SK-N-SH (cell line): ENCODE data around the gene STX18. TPM values are rescaled to one million over a fixed set of nuclear protein-coding genes. Genes with fewer than 3 reads are reported as not detected.

Source experiments
- CTCF ChIA-PET: fragments of 300-600, 350-600 bp; formaldehyde crosslinking; extraction: SDS; loops from one replicate; lab custom pipeline; 2021; lab: Yijun Ruan, JAX
- POLR2A ChIA-PET: fragments of 350-600 bp; sonication (Branson Sonifier 250); formaldehyde crosslinking; extraction: SDS; loops from one replicate; lab custom pipeline; 2020; ENCODE audit warnings: antibody characterized with exemption, inconsistent platforms; lab: Yijun Ruan, JAX
- DNase-seq: peaks from one replicate; pipeline ENCODE4 v3.0.0; 2012
- H2AFZ ChIP-seq: fragments of 200-600 bp; sonication (generic); 2 replicates; pipeline ENCODE4 v1.8.1; 2016; ENCODE audit warnings: antibody characterized with exemption, mild to moderate bottlenecking, low read depth
- H3F3A ChIP-seq: fragments of 200-600 bp; sonication (generic); replicated peaks from 2 replicates; pipeline ENCODE3; 2016; ENCODE audit warnings: antibody characterized with exemption, mild to moderate bottlenecking; ENCODE audit not compliant: insufficient read depth
- H3K27ac ChIP-seq, 2 experiments: fragments of 200-500 bp in 1 of 2; fragments of 200-600 bp in 1 of 2; sonication (Bioruptor generic) in 1 of 2; sonication (generic), shearing (Covaris generic) in 1 of 2; 2 replicates each; pipeline versions ENCODE4 v1.5.1 to v1.6.1; 2014 to 2016; ENCODE audit warnings: low read depth in 2 of 2, inconsistent platforms in 1 of 2, low read length in 1 of 2, mild to moderate bottlenecking in 1 of 2, mixed read lengths in 1 of 2
- H3K27me3 ChIP-seq: fragments of 200-600 bp; sonication (generic), shearing (Covaris generic); 2 replicates; pipeline ENCODE4 v1.6.1; 2016; ENCODE audit warnings: mixed run types; ENCODE audit not compliant: insufficient read depth
- H3K36me3 ChIP-seq, 2 experiments: fragments of 200-500 bp in 1 of 2; fragments of 200-600 bp in 1 of 2; sonication (Bioruptor generic) in 1 of 2; sonication (generic) in 1 of 2; replicated peaks in 1 of 2; 2 replicates each; pipeline versions ENCODE3 to v1.5.1; 2014 to 2016; ENCODE audit warnings: low read length in 1 of 2, mild to moderate bottlenecking in 1 of 2; ENCODE audit not compliant: insufficient read depth in 2 of 2, control insufficient read depth in 1 of 2
- H3K4me1 ChIP-seq, 2 experiments: fragments of 200-500 bp in 1 of 2; fragments of 200-600 bp in 1 of 2; sonication (Bioruptor generic) in 1 of 2; sonication (generic), shearing (Covaris generic) in 1 of 2; 2 replicates each; pipeline versions ENCODE4 v1.5.1 to v1.6.1; 2014 to 2016; ENCODE audit warnings: low read depth in 1 of 2, low read length in 1 of 2, mixed run types in 1 of 2; ENCODE audit not compliant: insufficient read depth in 2 of 2, control insufficient read depth in 1 of 2
- H3K4me2 ChIP-seq: fragments of 200-600 bp; sonication (generic), shearing (Covaris generic); 2 replicates; pipeline ENCODE4 v1.6.1; 2017; ENCODE audit warnings: mixed run types
- H3K4me3 ChIP-seq, 2 experiments: fragments of 200-500 bp in 1 of 2; fragments of 200-600 bp in 1 of 2; sonication (Bioruptor generic) in 1 of 2; sonication (generic), shearing (Covaris generic) in 1 of 2; 2 replicates each; pipeline versions ENCODE4 v1.5.1 to v1.8.1; 2014 to 2016; ENCODE audit warnings: low read depth in 2 of 2, inconsistent platforms in 1 of 2, low read length in 1 of 2, mild to moderate bottlenecking in 1 of 2, mixed read lengths in 1 of 2, moderate library complexity in 1 of 2
- H3K79me2 ChIP-seq: fragments of 200-600 bp; sonication (generic); 2 replicates; pipeline ENCODE4 v1.8.1; 2017; ENCODE audit warnings: mild to moderate bottlenecking; ENCODE audit not compliant: insufficient read depth
- H3K9ac ChIP-seq: fragments of 200-600 bp; sonication (generic); 2 replicates; pipeline ENCODE4 v1.6.1; 2017; ENCODE audit warnings: mixed run types
- H3K9me2 ChIP-seq: fragments of 200-600 bp; sonication (generic); 2 replicates; pipeline ENCODE4 v1.6.1; 2017; ENCODE audit warnings: mixed run types
- H3K9me3 ChIP-seq: fragments of 200-600 bp; sonication (generic); 2 replicates; pipeline ENCODE4 v1.6.1; 2017; ENCODE audit warnings: mixed run types, mild to moderate bottlenecking, moderate library complexity
- H4K20me1 ChIP-seq: fragments of 200-600 bp; sonication (generic); 2 replicates; pipeline ENCODE4 v1.6.1; 2017; ENCODE audit warnings: mild to moderate bottlenecking, mixed run types; ENCODE audit not compliant: insufficient read depth
- CHD2 ChIP-seq: fragments of 150-350 bp; IDR thresholded peaks from 2 replicates; pipeline ENCODE4 v1.6.1; 2018; ENCODE audit warnings: low read length; ENCODE audit not compliant: partially characterized antibody
- CTCF ChIP-seq: fragments of 200-600 bp; sonication (generic); IDR thresholded peaks from 2 replicates; pipeline ENCODE4 v1.6.1; 2017; ENCODE audit warnings: antibody characterized with exemption, mild to moderate bottlenecking, moderate library complexity
- FOSL2 ChIP-seq: IDR thresholded peaks from 2 replicates; pipeline ENCODE4 v1.4.0; 2012; ENCODE audit warnings: low read depth, mild to moderate bottlenecking, moderate library complexity, borderline replicate concordance
- GABPA ChIP-seq: IDR thresholded peaks from 2 replicates; pipeline ENCODE4 v1.4.0; 2012; ENCODE audit warnings: low read depth, mild to moderate bottlenecking
- GATA2 ChIP-seq: sonication (generic); formaldehyde crosslinking; IDR thresholded peaks from 2 replicates; pipeline ENCODE4 v1.5.0; 2020; ENCODE audit warnings: mild to moderate bottlenecking, missing genetic modification reagents
- MAX ChIP-seq: IDR thresholded peaks from 2 replicates; pipeline ENCODE4 v1.4.0; 2012; ENCODE audit warnings: low read depth
- MEF2A ChIP-seq: IDR thresholded peaks from 2 replicates; pipeline ENCODE4 v1.4.0; 2012; ENCODE audit warnings: low read depth, borderline replicate concordance
- MXI1 ChIP-seq: IDR thresholded peaks from 2 replicates; pipeline ENCODE4 v1.6.1; 2012; ENCODE audit warnings: mild to moderate bottlenecking, low read depth, low read length, improper control_type of control experiment
- NFIC ChIP-seq: IDR thresholded peaks from 2 replicates; pipeline ENCODE4 v1.4.0; 2012; ENCODE audit warnings: borderline replicate concordance
- RCOR1 ChIP-seq: fragments of 150-350 bp; IDR thresholded peaks from 2 replicates; pipeline ENCODE4 v1.6.1; 2017; ENCODE audit warnings: antibody characterized with exemption, low read length
- RFX5 ChIP-seq: IDR thresholded peaks from 2 replicates; pipeline ENCODE4 v1.6.1; 2012; ENCODE audit warnings: mild to moderate bottlenecking, improper control_type of control experiment, low read length
- SIN3A ChIP-seq: IDR thresholded peaks from 2 replicates; pipeline ENCODE4 v1.6.1; 2012; ENCODE audit warnings: low read depth, mild to moderate bottlenecking, low read length, moderate library complexity, borderline replicate concordance
- TCF12 ChIP-seq: IDR thresholded peaks from 2 replicates; pipeline ENCODE4 v1.4.0; 2012
- ZBTB33 ChIP-seq: IDR thresholded peaks from 2 replicates; pipeline ENCODE4 v1.4.0; 2012; ENCODE audit warnings: low read depth, borderline replicate concordance
- WGBS: methylation state at CpG from one replicate; pipeline ENCODE4 v1.1.6; 2017; ENCODE audit warnings: low lambda C conversion rate; 5-methylcytosine and 5-hydroxymethylcytosine counted together
- polyA plus RNA-seq, 3 experiments: library from polyadenylated mRNA; depleted of rRNA; stranded (reverse); fragments of >200 nt; gene quantifications; 2 replicates each; pipeline ENCODE4 v1.2.3, GENCODE V29; 2012

Gene STX18
- polyA plus RNA-seq, 1 of the 3 experiments (the other 2 are of a cell fraction) = 17.3 TPM

GRCh38 chr4:4472344-4472958 lies 69.4 kb downstream of the STX18 start:
- TF ChIP-seq GABPA (no peak), CTCF (no peak), GATA2 (CRISPR knock-in tag) (no peak), RCOR1 (no peak), MXI1 (no peak), MAX (no peak), NFIC (no peak)
- Histone ChIP-seq H3K27me3 (no peaks in the 10 kb centered on the region), H3K36me3 (peaks cover 5 to 27% of the 10 kb centered on the region in 2 experiments), H3K4me2 (no peak overlapping the region), H3K79me2 (peaks cover 15% of the 10 kb centered on the region; the same call in 1 of the 2 replicates), H3K27ac (no peak overlapping the region), H3K4me3 (no peak overlapping the region), H3K9ac (no peak overlapping the region), H3K9me3 (no peaks in the 10 kb centered on the region), H3K9me2 (no peaks in the 10 kb centered on the region), H3K4me1 (peaks cover 0 to 12% of the 10 kb centered on the region in 2 experiments; a peak in 2 of 4 replicates), H2AFZ (no peak overlapping the region), H4K20me1 (peaks cover 3% of the 10 kb centered on the region; the same call in 1 of the 2 replicates), H3F3A (no peaks in the 10 kb centered on the region)
- no peak for DNase-seq
- 89% methylated on average over 8 of the region's 8 CpGs for WGBS
- CTCF ChIA-PET = interaction anchor here (0.9 to 2.6 kb wide), 6 partner anchors 9 to 407 kb away, joined by 3 to 12 read pairs (median 4); no protein-coding TSS in a partner anchor
- POLR2A ChIA-PET = interaction anchor here (0.6 kb wide), 1 partner anchor 162 kb away, joined by 7 read pairs; no protein-coding TSS in a partner anchor

GRCh38 chr4:4471195-4471594 lies 70.7 kb downstream of the STX18 start:
- no peaks in the 10 kb centered on the region for H3F3A ChIP-seq
- 98% methylated on average over 3 of the region's 3 CpGs for WGBS
- H3K4me2 ChIP-seq = no peak overlapping the region
- no peak for DNase-seq
- no peaks in the 10 kb centered on the region for H3K9me2 ChIP-seq
- peaks cover 0 to 12% of the 10 kb centered on the region in 2 experiments; a peak in 2 of 4 replicates for H3K4me1 ChIP-seq
- H3K27ac ChIP-seq = no peak overlapping the region
- no peaks in the 10 kb centered on the region for H3K9me3 ChIP-seq
- peaks cover 14 to 29% of the 10 kb centered on the region in 2 experiments for H3K36me3 ChIP-seq
- ChIA-PET POLR2A (no interaction called here), CTCF (no interaction called here)
- H3K27me3 ChIP-seq = no peaks in the 10 kb centered on the region
- TF ChIP-seq ZBTB33 (no peak), RFX5 (no peak), MEF2A (no peak), TCF12 (no peak), FOSL2 (no peak), SIN3A (no peak), CHD2 (no peak)
- H3K4me3 ChIP-seq = no peak overlapping the region
- no peak overlapping the region for H3K9ac ChIP-seq
- H2AFZ ChIP-seq = no peak overlapping the region
- H3K79me2 ChIP-seq = peaks cover 15% of the 10 kb centered on the region; the same call in 1 of the 2 replicates
- H4K20me1 ChIP-seq = peaks cover 3% of the 10 kb centered on the region; the same call in 1 of the 2 replicates
